Endothelial cell of umbilical vein (primary cell): ENCODE results near the gene KLHL34. TPM values are rescaled to one million over a fixed set of nuclear protein-coding genes. Genes with fewer than 3 reads are reported as not detected.

Experiments used
- BruUV-seq: library from RNA; stranded (reverse); fragments of 400-500 nt; replicated peaks from 2 replicates; lab custom pipeline; 2021; lab: Mats Ljungman, UMichigan
- CTCF ChIA-PET: fragments of 300-600, 350-600 bp; sonication (Branson Sonifier 250); formaldehyde crosslinking; loops from one replicate; lab custom pipeline; 2021; ENCODE audit warnings: antibody characterized with exemption, inconsistent platforms; lab: Charles Lee
- POLR2A ChIA-PET: fragments of 300-600, 350-600 bp; sonication (Branson Sonifier 250); formaldehyde crosslinking; loops from one replicate; lab custom pipeline; 2021; ENCODE audit warnings: antibody characterized with exemption, inconsistent platforms; lab: Charles Lee
- DNase-seq: peaks from one replicate; pipeline ENCODE4 v3.0.0-alpha.2; 2011; ENCODE audit warnings: low read depth, low spot score
- FAIRE-seq: peaks from 2 replicates; lab custom pipeline; 2011; peaks lifted over from hg19 to GRCh38; lab: Jason Lieb, UNC
- H2AFZ ChIP-seq: 2 replicates; pipeline ENCODE4 v1.6.0; 2012; ENCODE audit warnings: low read depth, low read length, control low read depth, inconsistent platforms
- H3K27ac ChIP-seq: 2 replicates; pipeline ENCODE4 v1.5.1; 2011; ENCODE audit warnings: low read depth, mild to moderate bottlenecking, control low read depth, low read length, moderate library complexity; ENCODE audit not compliant: insufficient read depth
- H3K27me3 ChIP-seq, 2 experiments: 2 replicates each; pipeline versions ENCODE4 v1.6.0 to v1.6.1; 2011; ENCODE audit warnings: low read length in 2 of 2, mixed read lengths in 1 of 2; ENCODE audit not compliant: control insufficient read depth in 2 of 2, insufficient read depth in 2 of 2
- H3K36me3 ChIP-seq, 2 experiments: 2 replicates in 1 of 2; 3 replicates in 1 of 2; pipeline ENCODE4 v1.5.1; 2011; ENCODE audit warnings: low read length in 2 of 2, mild to moderate bottlenecking in 1 of 2, moderate library complexity in 1 of 2; ENCODE audit not compliant: control insufficient read depth in 2 of 2, insufficient read depth in 2 of 2; ENCODE audit errors: extremely low read depth in 1 of 2
- H3K4me1 ChIP-seq: 3 replicates; pipeline ENCODE4 v1.5.1; 2011; ENCODE audit warnings: mild to moderate bottlenecking, low read length; ENCODE audit not compliant: control insufficient read depth, insufficient read depth; ENCODE audit errors: extremely low read depth
- H3K4me2 ChIP-seq: 2 replicates; pipeline ENCODE4 v1.6.1; 2011; ENCODE audit warnings: low read length, control low read depth, mixed read lengths; ENCODE audit not compliant: insufficient read depth
- H3K4me3 ChIP-seq, 3 experiments: fragments of 200-600 bp in 1 of 3; sonication (generic), shearing (Covaris generic) in 1 of 3; replicated peaks in 1 of 3; 2 replicates each; pipeline ENCODE4 v1.5.1; 2011 to 2016; ENCODE audit warnings: control low read depth in 3 of 3, low read length in 3 of 3, mild to moderate bottlenecking in 2 of 3, inconsistent platforms in 1 of 3, low read depth in 1 of 3, moderate library complexity in 1 of 3; ENCODE audit not compliant: insufficient read depth in 1 of 3
- H3K79me2 ChIP-seq: 2 replicates; pipeline ENCODE4 v1.6.0; 2012; ENCODE audit warnings: low read length, inconsistent platforms; ENCODE audit not compliant: control insufficient read depth, insufficient read depth
- H3K9ac ChIP-seq: replicated peaks from 2 replicates; pipeline ENCODE3; 2011; ENCODE audit warnings: low read length, control low read depth; ENCODE audit not compliant: insufficient read depth; ENCODE audit errors: extremely low read depth
- H3K9me1 ChIP-seq: replicated peaks from 3 replicates; pipeline ENCODE4 v1.6.0; 2011; ENCODE audit warnings: mild to moderate bottlenecking, low read length; ENCODE audit not compliant: control insufficient read depth, insufficient read depth; ENCODE audit errors: extremely low read depth
- H3K9me3 ChIP-seq: replicated peaks from 2 replicates; pipeline ENCODE4 v1.5.1; 2012; ENCODE audit warnings: low read length, inconsistent platforms; ENCODE audit not compliant: control insufficient read depth, insufficient read depth
- H4K20me1 ChIP-seq: replicated peaks from 2 replicates; pipeline ENCODE3; 2011; ENCODE audit warnings: mild to moderate bottlenecking, low read length; ENCODE audit not compliant: control insufficient read depth, insufficient read depth; ENCODE audit errors: extremely low read depth
- EZH2 ChIP-seq: IDR thresholded peaks from 2 replicates; pipeline ENCODE4 v1.6.1; 2012; ENCODE audit warnings: borderline replicate concordance, low read depth, mild to moderate bottlenecking, moderate library complexity, low read length, inconsistent platforms; ENCODE audit not compliant: severe bottlenecking
- FOS ChIP-seq: IDR thresholded peaks from 2 replicates; pipeline ENCODE4 v1.6.1; 2011; ENCODE audit warnings: mild to moderate bottlenecking, low read length, moderate library complexity, borderline replicate concordance; ENCODE audit not compliant: insufficient read depth
- GATA2 ChIP-seq: IDR thresholded peaks from 2 replicates; pipeline ENCODE4 v1.7.0; 2011; ENCODE audit warnings: low read depth, mild to moderate bottlenecking, moderate library complexity, mixed read lengths, low read length; ENCODE audit not compliant: insufficient read length, insufficient read depth
- JUN ChIP-seq: IDR thresholded peaks from 2 replicates; pipeline ENCODE4 v1.6.1; 2011; ENCODE audit warnings: borderline replicate concordance, low read depth; ENCODE audit not compliant: insufficient read length, insufficient read depth
- MYC ChIP-seq: IDR thresholded peaks from one replicate; pipeline ENCODE4 v1.6.1; 2011; ENCODE audit warnings: mild to moderate bottlenecking, low read depth, low read length
- POLR2A ChIP-seq: IDR thresholded peaks from 2 replicates; pipeline ENCODE4 v1.6.1; 2012; ENCODE audit warnings: low read depth, mild to moderate bottlenecking, control low read depth, low read length
- POLR2AphosphoS5 ChIP-seq: IDR thresholded peaks from 2 replicates; pipeline ENCODE4 v1.6.1; 2012; ENCODE audit warnings: low read depth, mild to moderate bottlenecking, control low read depth, low read length, moderate library complexity; ENCODE audit not compliant: insufficient read depth
- dilution Hi-C: fragments of 300-500 bp; cut with MboI; formaldehyde crosslinking; loops from one replicate; pipeline ENCODE4 v1.15.0; 2019; ENCODE audit warnings: low sequenced_read_pairs; ENCODE audit not compliant: extremely low pct_ligation_motif_present
- intact Hi-C: fragments of 100-400 bp; cut with micrococcal nuclease; formaldehyde crosslinking; loops from one replicate; pipeline ENCODE4 v1.10.0; 2022
- polyA plus RNA-seq, 4 experiments: library from polyadenylated mRNA; depleted of rRNA in 3 of 4; stranded (reverse) in 3 of 4; unstranded in 1 of 4; fragments of >200 nt; gene quantifications; 2 replicates each; pipeline versions ENCODE4 v1.2.1 to v1.2.3, GENCODE V29; 2011 to 2012; ENCODE audit warnings: missing spikeins in 1 of 4
- total RNA-seq: library from RNA; stranded (reverse); gene quantifications from 2 replicates; pipeline ENCODE4 v1.2.3, GENCODE V29; 2021
- TF ChIP-seq, protein P1 (sequence below), 2 donors: IDR thresholded peaks; 1 replicate in 1 of 2; 2 replicates in 1 of 2; pipeline ENCODE4 v1.5.1; 2011; ENCODE audit warnings: low read length in 2 of 2, mild to moderate bottlenecking in 2 of 2, moderate library complexity in 2 of 2, control low read depth in 1 of 2, inconsistent platforms in 1 of 2, low read depth in 1 of 2; ENCODE audit not compliant: insufficient read depth in 1 of 2; ENCODE audit errors: extremely low read depth in 1 of 2
- TF ChIP-seq, protein P2 (sequence below): IDR thresholded peaks from 2 replicates; pipeline ENCODE4 v1.6.1; 2011; ENCODE audit not compliant: insufficient read depth, insufficient read length

Gene KLHL34
- total and polyA plus RNA-seq, 2 donors (not counting 3 experiments of a cell fraction or from before 2014, with no cell fraction given) = 0.09 TPM; not detected in 1

DNA sequence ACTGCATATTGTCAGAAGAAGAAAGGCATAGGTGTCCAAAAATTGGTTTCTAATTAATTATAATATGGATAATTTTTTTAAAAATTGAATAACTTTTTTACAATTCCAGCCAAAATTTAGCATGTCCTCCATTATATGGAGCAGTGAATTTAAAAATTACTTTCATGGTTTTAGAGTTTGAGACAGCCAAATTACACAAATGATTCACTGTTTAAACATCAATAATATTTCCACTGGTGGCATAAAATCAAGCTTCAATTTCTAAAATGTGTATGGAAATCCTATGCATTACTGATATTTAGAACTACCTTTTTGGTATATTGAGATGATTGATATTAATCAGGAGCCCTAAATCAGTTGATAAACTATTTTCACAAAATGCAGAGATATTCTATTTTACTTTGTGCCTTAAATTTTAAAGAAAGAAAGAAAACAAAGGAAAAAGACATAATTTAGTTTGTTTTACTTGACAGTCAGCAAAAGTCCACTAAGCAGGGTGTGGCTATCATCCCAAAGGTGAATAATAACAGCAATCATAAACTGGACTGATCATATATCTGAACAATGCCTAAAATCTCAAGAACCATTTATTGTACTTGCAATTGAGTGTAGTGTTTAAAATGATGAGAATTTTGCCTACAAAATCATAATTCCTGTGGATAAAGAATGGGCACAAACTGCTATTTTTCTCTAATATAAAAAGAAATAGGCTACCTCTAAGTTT, 34.2 kb downstream of the KLHL34 start:
- no peaks in the 10 kb centered on the region for H4K20me1 ChIP-seq
- no peaks in the 10 kb centered on the region for H3K4me1 ChIP-seq
- H3K9ac ChIP-seq = no peak overlapping the region
- H3K9me1 ChIP-seq = no peaks in the 10 kb centered on the region
- FAIRE-seq (no peak), DNase-seq (no peak)
- ChIA-PET CTCF (no interaction called here), POLR2A (no interaction called here)
- no peak overlapping the region for H3K27ac ChIP-seq
- H3K9me3 ChIP-seq = no peaks in the 10 kb centered on the region
- H3K36me3 ChIP-seq = no peaks in the 10 kb centered on the region
- intact Hi-C loops = no loop called here
- TF ChIP-seq, protein P1, sequence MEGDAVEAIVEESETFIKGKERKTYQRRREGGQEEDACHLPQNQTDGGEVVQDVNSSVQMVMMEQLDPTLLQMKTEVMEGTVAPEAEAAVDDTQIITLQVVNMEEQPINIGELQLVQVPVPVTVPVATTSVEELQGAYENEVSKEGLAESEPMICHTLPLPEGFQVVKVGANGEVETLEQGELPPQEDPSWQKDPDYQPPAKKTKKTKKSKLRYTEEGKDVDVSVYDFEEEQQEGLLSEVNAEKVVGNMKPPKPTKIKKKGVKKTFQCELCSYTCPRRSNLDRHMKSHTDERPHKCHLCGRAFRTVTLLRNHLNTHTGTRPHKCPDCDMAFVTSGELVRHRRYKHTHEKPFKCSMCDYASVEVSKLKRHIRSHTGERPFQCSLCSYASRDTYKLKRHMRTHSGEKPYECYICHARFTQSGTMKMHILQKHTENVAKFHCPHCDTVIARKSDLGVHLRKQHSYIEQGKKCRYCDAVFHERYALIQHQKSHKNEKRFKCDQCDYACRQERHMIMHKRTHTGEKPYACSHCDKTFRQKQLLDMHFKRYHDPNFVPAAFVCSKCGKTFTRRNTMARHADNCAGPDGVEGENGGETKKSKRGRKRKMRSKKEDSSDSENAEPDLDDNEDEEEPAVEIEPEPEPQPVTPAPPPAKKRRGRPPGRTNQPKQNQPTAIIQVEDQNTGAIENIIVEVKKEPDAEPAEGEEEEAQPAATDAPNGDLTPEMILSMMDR (IDR thresholded peaks at IDR 0.05; ENCODE audit: extremely low read depth in 1 of 2, insufficient read depth in 1 of 2, low read depth in 1 of 2, low read length in 2 of 2) = no peak
- TF ChIP-seq EZH2 = no peak
- TF ChIP-seq GATA2 = no peak
- TF ChIP-seq FOS = no peak
- TF ChIP-seq, protein P2, sequence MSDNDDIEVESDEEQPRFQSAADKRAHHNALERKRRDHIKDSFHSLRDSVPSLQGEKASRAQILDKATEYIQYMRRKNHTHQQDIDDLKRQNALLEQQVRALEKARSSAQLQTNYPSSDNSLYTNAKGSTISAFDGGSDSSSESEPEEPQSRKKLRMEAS = no peak
- TF ChIP-seq MYC = no peak
- TF ChIP-seq POLR2A = no peak
- no peak for TF ChIP-seq JUN
- TF ChIP-seq POLR2AphosphoS5 = no peak
- H3K4me3 ChIP-seq = no peak overlapping the region
- H3K4me2 ChIP-seq = no peak overlapping the region
- BruUV-seq = no TSS peak
- H2AFZ ChIP-seq = no peak overlapping the region
- H3K79me2 ChIP-seq = no peaks in the 10 kb centered on the region
- no peaks in the 10 kb centered on the region for H3K27me3 ChIP-seq
- dilution Hi-C loops = no loop called here
